H1 (cell line): ENCODE data around the gene MIGA1. TPM values are rescaled to one million over a fixed set of nuclear protein-coding genes. Genes with fewer than 3 reads are reported as not detected.

Experiments used
- CTCF ChIA-PET: fragments of 300-600 bp; sonication (Branson Sonifier 250); formaldehyde crosslinking; loops from one replicate; lab custom pipeline; 2021; ENCODE audit not compliant: partially characterized antibody; lab: Charles Lee
- POLR2A ChIA-PET: fragments of 300-600 bp; sonication (Branson Sonifier 250); formaldehyde crosslinking; loops from one replicate; lab custom pipeline; 2021; ENCODE audit warnings: inconsistent platforms; ENCODE audit not compliant: partially characterized antibody; lab: Charles Lee
- DNase-seq, 2 experiments: peaks; one replicate each; pipeline versions ENCODE4 v3.0.0 to v3.0.0-alpha.2; 2010 to 2022; ENCODE audit warnings: low spot score in 2 of 2, low read depth in 1 of 2, mixed read lengths in 1 of 2
- FAIRE-seq: peaks from 2 replicates; lab custom pipeline; 2011; peaks lifted over from hg19 to GRCh38; lab: Jason Lieb, UNC
- H2AFZ ChIP-seq: 2 replicates; pipeline ENCODE4 v1.8.1; 2012; ENCODE audit warnings: low read length, inconsistent platforms
- H2AK5ac ChIP-seq: 2 replicates; pipeline ENCODE4 v1.6.1; 2013; ENCODE audit warnings: low read depth, low read length
- H2BK120ac ChIP-seq: replicated peaks from 2 replicates; pipeline ENCODE3; 2013; ENCODE audit warnings: low read depth, low read length, inconsistent platforms
- H2BK12ac ChIP-seq: 2 replicates; pipeline ENCODE4 v1.6.1; 2013; ENCODE audit warnings: low read depth, low read length
- H2BK15ac ChIP-seq: 2 replicates; pipeline ENCODE4 v1.6.1; 2013; ENCODE audit warnings: low read length
- H2BK20ac ChIP-seq: 2 replicates; pipeline ENCODE4 v1.6.1; 2013; ENCODE audit warnings: low read length
- H2BK5ac ChIP-seq: 2 replicates; pipeline ENCODE4 v1.6.1; 2013; ENCODE audit warnings: low read depth, low read length
- H3K14ac ChIP-seq: 2 replicates; pipeline ENCODE4 v1.6.1; 2013; ENCODE audit warnings: inconsistent platforms; ENCODE audit not compliant: insufficient read length
- H3K18ac ChIP-seq: 2 replicates; pipeline ENCODE4 v1.6.1; 2013; ENCODE audit warnings: low read length; ENCODE audit errors: extremely low read depth
- H3K23ac ChIP-seq: 2 replicates; pipeline ENCODE4 v1.6.1; 2013; ENCODE audit warnings: inconsistent platforms; ENCODE audit not compliant: insufficient read length
- H3K23me2 ChIP-seq: 2 replicates; pipeline ENCODE4 v1.6.1; 2013; ENCODE audit warnings: low read depth, low read length
- H3K27ac ChIP-seq: 2 replicates; pipeline ENCODE4 v1.6.1; 2011; ENCODE audit warnings: low read depth, low read length, inconsistent platforms
- H3K27me3 ChIP-seq, 4 experiments: replicated peaks in 1 of 4; 1 replicate in 1 of 4; 2 replicates in 3 of 4; pipeline versions ENCODE4 v1.6.1 to v1.8.1; 2011 to 2013; ENCODE audit warnings: low read length in 3 of 4, mild to moderate bottlenecking in 3 of 4, inconsistent platforms in 2 of 4, mixed read lengths in 2 of 4, moderate library complexity in 1 of 4; ENCODE audit not compliant: control insufficient read depth in 3 of 4, insufficient read depth in 3 of 4; ENCODE audit errors: extremely low read depth in 1 of 4
- H3K36me3 ChIP-seq, 4 experiments: 2 replicates each; pipeline versions ENCODE4 v1.6.1 to v1.8.1; 2011 to 2013; ENCODE audit warnings: mild to moderate bottlenecking in 4 of 4, low read length in 3 of 4, moderate library complexity in 2 of 4, control low read depth in 1 of 4, inconsistent platforms in 1 of 4; ENCODE audit not compliant: insufficient read depth in 4 of 4, control insufficient read depth in 2 of 4
- H3K4ac ChIP-seq: replicated peaks from 2 replicates; pipeline ENCODE3; 2013; ENCODE audit warnings: low read length, low read depth, mixed read lengths, inconsistent platforms; ENCODE audit not compliant: insufficient read length
- H3K4me1 ChIP-seq, 4 experiments: replicated peaks in 1 of 4; 1 replicate in 1 of 4; 2 replicates in 3 of 4; pipeline versions ENCODE4 v1.6.1 to v1.8.1; 2011 to 2013; ENCODE audit warnings: low read length in 3 of 4, inconsistent platforms in 2 of 4, mixed read lengths in 1 of 4; ENCODE audit not compliant: insufficient read depth in 4 of 4, control insufficient read depth in 3 of 4
- H3K4me2 ChIP-seq, 2 experiments: 2 replicates each; pipeline versions ENCODE4 v1.6.1 to v1.8.1; 2011 to 2013; ENCODE audit warnings: low read depth in 2 of 2, low read length in 2 of 2, control low read depth in 1 of 2, inconsistent platforms in 1 of 2, mild to moderate bottlenecking in 1 of 2; ENCODE audit not compliant: insufficient read depth in 1 of 2
- H3K4me3 ChIP-seq, 4 experiments: fragments of 200-600, 300-600 bp in 1 of 4; sonication (generic), shearing (Covaris generic), sonication (Bioruptor Twin) in 1 of 4; 2 replicates each; pipeline versions ENCODE4 v1.5.1 to v1.8.1; 2011 to 2016; ENCODE audit warnings: low read length in 4 of 4, low read depth in 3 of 4, control low read depth in 2 of 4, inconsistent platforms in 2 of 4, mild to moderate bottlenecking in 2 of 4, mixed read lengths in 1 of 4, moderate library complexity in 1 of 4; ENCODE audit not compliant: insufficient read depth in 2 of 4; ENCODE audit errors: extremely low read depth in 1 of 4
- H3K56ac ChIP-seq: replicated peaks from 2 replicates; pipeline ENCODE3; 2013; ENCODE audit warnings: low read depth, mild to moderate bottlenecking, mixed read lengths, low read length, inconsistent platforms; ENCODE audit not compliant: insufficient read length
- H3K79me1 ChIP-seq: 2 replicates; pipeline ENCODE4 v1.6.1; 2013; ENCODE audit warnings: low read depth, low read length, control low read depth
- H3K79me2 ChIP-seq, 2 experiments: 2 replicates each; pipeline versions ENCODE4 v1.6.1 to v1.8.1; 2012 to 2013; ENCODE audit warnings: low read length in 2 of 2, mild to moderate bottlenecking in 2 of 2, inconsistent platforms in 1 of 2; ENCODE audit not compliant: insufficient read depth in 2 of 2, control insufficient read depth in 1 of 2
- H3K9ac ChIP-seq, 4 experiments: replicated peaks in 1 of 4; 1 replicate in 1 of 4; 2 replicates in 3 of 4; pipeline versions ENCODE4 v1.6.1 to v1.8.1; 2011 to 2013; ENCODE audit warnings: low read depth in 3 of 4, low read length in 3 of 4, control low read depth in 2 of 4, mild to moderate bottlenecking in 2 of 4, moderate library complexity in 2 of 4, inconsistent platforms in 1 of 4; ENCODE audit errors: extremely low read depth in 1 of 4
- H3K9me3 ChIP-seq, 2 experiments: 2 replicates each; pipeline versions ENCODE4 v1.6.1 to v1.8.1; 2012 to 2013; ENCODE audit warnings: mild to moderate bottlenecking in 2 of 2, moderate library complexity in 2 of 2, control low read depth in 1 of 2, inconsistent platforms in 1 of 2, low read depth in 1 of 2, low read length in 1 of 2, mixed read lengths in 1 of 2; ENCODE audit not compliant: insufficient read depth in 2 of 2
- H4K20me1 ChIP-seq, 2 experiments: replicated peaks in 1 of 2; 2 replicates each; pipeline versions ENCODE3 to v1.8.1; 2011 to 2013; ENCODE audit warnings: inconsistent platforms in 2 of 2, low read length in 2 of 2, mild to moderate bottlenecking in 1 of 2; ENCODE audit not compliant: insufficient read depth in 2 of 2, control insufficient read depth in 1 of 2
- H4K5ac ChIP-seq: 2 replicates; pipeline ENCODE4 v1.6.1; 2013; ENCODE audit warnings: low read length, low read depth, mixed read lengths, inconsistent platforms; ENCODE audit not compliant: insufficient read length
- H4K8ac ChIP-seq: 2 replicates; pipeline ENCODE4 v1.8.0; 2013; ENCODE audit warnings: mild to moderate bottlenecking, moderate library complexity, low read length, inconsistent platforms; ENCODE audit not compliant: insufficient read depth; ENCODE audit errors: extremely low read depth
- H4K91ac ChIP-seq: replicated peaks from 2 replicates; pipeline ENCODE3; 2013; ENCODE audit warnings: low read length, mixed read lengths, inconsistent platforms; ENCODE audit not compliant: insufficient read length
- BCL11A ChIP-seq, 2 experiments: IDR thresholded peaks; one replicate each; pipeline ENCODE4 v1.6.1; 2011; ENCODE audit warnings: low read depth in 2 of 2, low read length in 2 of 2, mild to moderate bottlenecking in 2 of 2
- HDAC2 ChIP-seq, 2 experiments: fragments of 300-600 bp in 1 of 2; sonication (generic) in 1 of 2; IDR thresholded peaks; 2 replicates each; pipeline ENCODE4 v1.6.1; 2011 to 2012; ENCODE audit warnings: low read depth in 2 of 2, low read length in 2 of 2, mild to moderate bottlenecking in 2 of 2, moderate library complexity in 2 of 2, borderline replicate concordance in 1 of 2, inconsistent platforms in 1 of 2
- KDM5A ChIP-seq: fragments of 200-600 bp; IDR thresholded peaks from 2 replicates; pipeline ENCODE4 v1.7.1; 2012; ENCODE audit warnings: mild to moderate bottlenecking, low read length, inconsistent platforms, mixed read lengths
- POLR2A ChIP-seq, 2 experiments: IDR thresholded peaks; 1 replicate in 1 of 2; 2 replicates in 1 of 2; pipeline ENCODE4 v1.6.1; 2011; ENCODE audit warnings: low read depth in 2 of 2, low read length in 2 of 2, mild to moderate bottlenecking in 2 of 2; ENCODE audit errors: control extremely low read depth in 1 of 2
- RXRA ChIP-seq: IDR thresholded peaks from 2 replicates; pipeline ENCODE4 v1.6.1; 2011; ENCODE audit warnings: low read depth, mild to moderate bottlenecking, low read length, moderate library complexity; ENCODE audit not compliant: insufficient read depth
- SP4 ChIP-seq: IDR thresholded peaks from 2 replicates; pipeline ENCODE4 v1.6.1; 2012; ENCODE audit warnings: low read length, inconsistent platforms
- SRF ChIP-seq: IDR thresholded peaks from 2 replicates; pipeline ENCODE4 v1.6.1; 2011; ENCODE audit warnings: mild to moderate bottlenecking, low read depth, low read length, moderate library complexity
- TBP ChIP-seq: IDR thresholded peaks from 2 replicates; pipeline ENCODE4 v1.6.1; 2011; ENCODE audit warnings: low read depth, low read length, improper control_type of control experiment
- TCF12 ChIP-seq: IDR thresholded peaks from 2 replicates; pipeline ENCODE4 v1.6.1; 2011; ENCODE audit warnings: low read depth, mild to moderate bottlenecking, low read length
- ZNF274 ChIP-seq: IDR thresholded peaks from 2 replicates; pipeline ENCODE4 v1.7.0; 2012; ENCODE audit warnings: low read length, borderline replicate concordance; ENCODE audit errors: extremely low read depth
- WGBS, 2 experiments: shearing (Covaris generic) in 1 of 2; methylation state at CpG; one replicate each; pipeline versions ENCODE4 v1.1.6 to v1.1.7; 2013 to 2015; ENCODE audit warnings: low lambda C conversion rate in 2 of 2, mixed read lengths in 2 of 2, inconsistent platforms in 1 of 2, low coverage in 1 of 2, missing lambda C conversion rate in 1 of 2; ENCODE audit not compliant: insufficient replicate concordance in 2 of 2, insufficient coverage in 1 of 2, insufficient read length in 1 of 2; ENCODE audit errors: extremely low coverage in 1 of 2, missing lambda C conversion rate in 1 of 2; 5-methylcytosine and 5-hydroxymethylcytosine counted together
- polyA plus RNA-seq, 7 experiments: library from polyadenylated mRNA; depleted of rRNA in 3 of 7; stranded (reverse) in 5 of 7; unstranded in 2 of 7; fragments of >200 nt in 5 of 7; fragments of 200-250 nt in 2 of 7; gene quantifications; 1 replicate in 5 of 7; 2 replicates in 1 of 7; 4 replicates in 1 of 7; pipeline versions ENCODE4 v1.2.1 to v1.2.3, GENCODE V29; 2011 to 2013; ENCODE audit warnings: missing spikeins in 2 of 7, mixed read lengths in 2 of 7
- total RNA-seq: library from RNA; stranded (reverse); fragmentation: NEBNext Ultra II Directional; extraction: Animal tissue kit (Norgen Biotek cat#: 25700); gene quantifications from 2 replicates; pipeline ENCODE4 v1.2.1, GENCODE V29; 2021

The MIGA1 gene
- total and polyA plus RNA-seq, 2 of the 8 experiments (the other 6 are each of a cell fraction or from before 2014, with no cell fraction given): 0.95 to 7.0 TPM

DNA sequence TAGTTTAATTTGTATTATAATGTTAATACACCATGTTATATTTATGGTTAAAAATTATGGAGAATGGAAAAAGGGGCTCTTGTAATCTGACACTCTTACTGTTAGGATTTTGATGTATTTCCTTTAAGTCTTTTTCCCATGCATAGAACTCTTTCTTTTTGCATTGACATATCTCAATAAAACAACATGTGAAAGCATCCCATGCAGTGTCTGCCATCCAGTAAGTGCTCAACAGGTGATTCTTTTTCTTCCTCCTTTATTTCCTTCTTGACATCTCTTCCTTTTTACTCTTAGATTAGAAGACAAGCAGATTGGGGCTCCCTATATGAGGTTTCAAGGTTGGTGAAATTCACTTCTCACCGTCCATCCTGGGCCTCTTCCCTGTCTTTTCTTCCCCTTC, 111.8 kb downstream of the MIGA1 start:
- no peak overlapping the region for H4K5ac ChIP-seq
- H3K27ac ChIP-seq: no peak overlapping the region
- H3K23ac ChIP-seq: no peak overlapping the region
- H2AFZ ChIP-seq: no peak overlapping the region
- no peaks in the 10 kb centered on the region for H3K27me3 ChIP-seq
- H3K9me3 ChIP-seq: no peaks in the 10 kb centered on the region
- FAIRE-seq (no peak), DNase-seq (no peak)
- H3K4me2 ChIP-seq: no peak overlapping the region
- H3K79me2 ChIP-seq: no peaks in the 10 kb centered on the region
- H3K36me3 ChIP-seq: no peaks in the 10 kb centered on the region
- H2BK12ac ChIP-seq: no peak overlapping the region
- no peak overlapping the region for H4K91ac ChIP-seq
- no peak overlapping the region for H3K4ac ChIP-seq
- H3K18ac ChIP-seq: no peak overlapping the region
- H3K79me1 ChIP-seq: no peaks in the 10 kb centered on the region
- no peak overlapping the region for H3K9ac ChIP-seq
- H3K4me3 ChIP-seq: no peak overlapping the region
- H3K4me1 ChIP-seq: peaks cover 0 to 3% (median 0%) of the 10 kb centered on the region in 4 experiments; a peak in 1 of 7 replicates
- ChIA-PET POLR2A (no interaction called here), CTCF (no interaction called here)
- H3K56ac ChIP-seq: no peak overlapping the region
- WGBS, 2 experiments: 80% methylated on average over 1 of the region's 1 CpG; no CpG with 5 or more reads in 1 of the 2 experiments
- H4K20me1 ChIP-seq: no peaks in the 10 kb centered on the region
- H2BK120ac ChIP-seq: no peak overlapping the region
- H3K14ac ChIP-seq: no peak overlapping the region
- no peak overlapping the region for H2BK20ac ChIP-seq
- TF ChIP-seq POLR2A (IDR thresholded peaks at IDR 0.05; ENCODE audit: control extremely low read depth in 1 of 2, low read depth in 2 of 2, low read length in 2 of 2) (no peak), SP4 (no peak), TBP (no peak), ZNF274 (no peak), KDM5A (no peak), RXRA (no peak), HDAC2 (IDR thresholded peaks at IDR 0.05; ENCODE audit: borderline replicate concordance in 1 of 2, low read depth in 2 of 2, low read length in 2 of 2) (no peak), TCF12 (no peak), BCL11A (IDR thresholded peaks at IDR 0.05; ENCODE audit: low read depth in 2 of 2, low read length in 2 of 2) (no peak), SRF (no peak)
- no peak overlapping the region for H4K8ac ChIP-seq
- H2AK5ac ChIP-seq: no peak overlapping the region
- no peak overlapping the region for H2BK5ac ChIP-seq
- peaks cover 5% of the 10 kb centered on the region for H3K23me2 ChIP-seq
- no peak overlapping the region for H2BK15ac ChIP-seq
